Mammary epithelial cell (primary cell): ENCODE data around the gene RFX3.

Experiments used
- CTCF ChIP-seq, 2 donors: IDR thresholded peaks in 1 of 2; conservative IDR thresholded peaks in 1 of 2; 2 replicates each; pipeline ENCODE4 v1.5.1; 2011 to 2012; ENCODE audit warnings: inconsistent platforms in 2 of 2, low read length in 2 of 2, mild to moderate bottlenecking in 2 of 2, control low read depth in 1 of 2, low read depth in 1 of 2; ENCODE audit not compliant: insufficient read depth in 1 of 2; ENCODE audit errors: extremely low read depth in 1 of 2
- EZH2 ChIP-seq: IDR thresholded peaks from 2 replicates; pipeline ENCODE4 v1.6.1; 2012; ENCODE audit warnings: low read length, inconsistent platforms, borderline replicate concordance

GRCh38 chr9:3359048-3359692 lies 166.6 kb downstream of the RFX3 start:
- TF ChIP-seq CTCF (conservative IDR thresholded peaks at IDR 0.05 in 1 of 2, IDR thresholded peaks at IDR 0.05 in 1 of 2; ENCODE audit: extremely low read depth in 1 of 2, insufficient read depth in 1 of 2, low read depth in 1 of 2, low read length in 2 of 2) (no peak), EZH2 (no peak)
